HepG2 (cell line): Measurements from ENCODE around the gene HACD1. TPM values are rescaled to one million over a fixed set of nuclear protein-coding genes. Genes with fewer than 3 reads are reported as not detected.

Experiments
- GZF1 ChIP-seq: sonication (generic); formaldehyde crosslinking; IDR thresholded peaks from 2 replicates; pipeline ENCODE4 v1.5.1; 2020; ENCODE audit warnings: mild to moderate bottlenecking, missing genetic modification reagents
- HDAC2 ChIP-seq: sonication (generic); formaldehyde crosslinking; IDR thresholded peaks from 2 replicates; pipeline ENCODE4 v1.4.0; 2020; ENCODE audit warnings: missing genetic modification reagents
- HMG20A ChIP-seq: IDR thresholded peaks from 2 replicates; pipeline ENCODE4 v1.6.1; 2016; ENCODE audit warnings: borderline replicate concordance
- IKZF4 ChIP-seq: sonication (generic); formaldehyde crosslinking; IDR thresholded peaks from 2 replicates; pipeline ENCODE4 v1.5.1; 2020; ENCODE audit warnings: borderline replicate concordance, mild to moderate bottlenecking, low read depth, missing genetic modification reagents; ENCODE audit errors: not compliant biosample characterization
- MAFK ChIP-seq, 2 experiments: IDR thresholded peaks in 1 of 2; conservative IDR thresholded peaks in 1 of 2; 2 replicates each; pipeline ENCODE4 v1.6.1; 2011; ENCODE audit warnings: improper control_type of control experiment in 2 of 2, low read length in 2 of 2
- MIER2 ChIP-seq: IDR thresholded peaks from 2 replicates; pipeline ENCODE4 v1.6.1; 2016; ENCODE audit warnings: missing biosample characterization, missing genetic modification reagents
- NR3C1 ChIP-seq: sonication (generic); formaldehyde crosslinking; IDR thresholded peaks from 2 replicates; pipeline ENCODE4 v1.4.0; 2020; ENCODE audit warnings: missing genetic modification reagents
- PRPF4 ChIP-seq: fragments of 200-400 bp; formaldehyde crosslinking; IDR thresholded peaks from 2 replicates; pipeline ENCODE4 v1.6.1; 2016; ENCODE audit warnings: low read length, low read depth; ENCODE audit not compliant: poor library complexity, severe bottlenecking
- SOX5 ChIP-seq: IDR thresholded peaks from 2 replicates; pipeline ENCODE4 v1.6.1; 2016; ENCODE audit warnings: borderline replicate concordance
- SRSF9 ChIP-seq: fragments of 200-400 bp; formaldehyde crosslinking; IDR thresholded peaks from 2 replicates; pipeline ENCODE4 v1.6.1; 2018; ENCODE audit warnings: borderline replicate concordance, mild to moderate bottlenecking, low read depth, low read length; ENCODE audit not compliant: insufficient read depth, poor library complexity, severe bottlenecking
- THAP11 ChIP-seq: IDR thresholded peaks from 2 replicates; pipeline ENCODE4 v1.6.1; 2016; ENCODE audit warnings: missing biosample characterization, missing genetic modification reagents
- U2AF2 ChIP-seq: fragments of 200-400 bp; formaldehyde crosslinking; IDR thresholded peaks from 2 replicates; pipeline ENCODE4 v1.6.1; 2017; ENCODE audit warnings: low read depth, mild to moderate bottlenecking, low read length
- ZBTB8A ChIP-seq: sonication (generic); formaldehyde crosslinking; IDR thresholded peaks from 2 replicates; pipeline ENCODE4 v1.4.0; 2020; ENCODE audit warnings: mild to moderate bottlenecking, low read depth, missing genetic modification reagents, borderline replicate concordance
- ZNF253 ChIP-seq: sonication (generic); formaldehyde crosslinking; IDR thresholded peaks from 2 replicates; pipeline ENCODE4 v1.8.0; 2022; ENCODE audit warnings: mild to moderate bottlenecking, missing genetic modification reagents, borderline replicate concordance
- ZNF256 ChIP-seq: sonication (generic); formaldehyde crosslinking; conservative IDR thresholded peaks from 2 replicates; pipeline ENCODE4 v1.4.0; 2020; ENCODE audit warnings: missing genetic modification reagents
- ZNF292 ChIP-seq: sonication (generic); formaldehyde crosslinking; IDR thresholded peaks from 2 replicates; pipeline ENCODE4 v1.8.1; 2022; ENCODE audit warnings: mild to moderate bottlenecking, low read depth, missing genetic modification reagents, borderline replicate concordance
- ZNF75D ChIP-seq: sonication (generic); formaldehyde crosslinking; IDR thresholded peaks from 2 replicates; pipeline ENCODE4 v1.8.1; 2023; ENCODE audit warnings: missing genetic modification reagents, mild to moderate bottlenecking, borderline replicate concordance
- polyA plus RNA-seq, 8 experiments: library from polyadenylated mRNA; depleted of rRNA in 3 of 8; stranded (reverse) in 7 of 8; unstranded in 1 of 8; fragments of >200 nt; fragmentation: Illumina TruSeq in 4 of 8; extraction: Trizol in 4 of 8; gene quantifications; 2 replicates each; pipeline versions ENCODE4 v1.2.1 to v1.2.3, GENCODE V29; 2011 to 2016; ENCODE audit warnings: low read depth in 4 of 8, missing spikeins in 1 of 8, mixed read lengths in 1 of 8; ENCODE audit not compliant: insufficient read depth in 1 of 8
- total RNA-seq, 5 experiments: library from RNA; depleted of rRNA; stranded (reverse); fragments of >200 nt; fragmentation: Illumina TruSeq; extraction: Trizol; gene quantifications; 2 replicates each; pipeline ENCODE4 v1.2.3, GENCODE V29; 2016; ENCODE audit warnings: low read depth in 1 of 5
- TF ChIP-seq, protein P1 (sequence below), 2 experiments: sonication (generic) in 1 of 2; formaldehyde crosslinking in 1 of 2; IDR thresholded peaks; 2 replicates each; pipeline versions ENCODE4 v1.4.0 to v1.6.1; 2016 to 2020; ENCODE audit warnings: borderline replicate concordance in 1 of 2, low read depth in 1 of 2, mild to moderate bottlenecking in 1 of 2, missing genetic modification reagents in 1 of 2
- TF ChIP-seq, protein P2 (sequence below): sonication (generic); formaldehyde crosslinking; IDR thresholded peaks from 2 replicates; pipeline ENCODE4 v1.4.0; 2020; ENCODE audit warnings: missing genetic modification reagents
- TF ChIP-seq, protein P3 (sequence below): sonication (generic); formaldehyde crosslinking; IDR thresholded peaks from 2 replicates; pipeline ENCODE4 v1.5.0; 2020; ENCODE audit warnings: missing genetic modification reagents
- TF ChIP-seq, protein P4 (sequence below): sonication (generic); formaldehyde crosslinking; IDR thresholded peaks from 2 replicates; pipeline ENCODE4 v1.5.0; 2020; ENCODE audit warnings: missing genetic modification reagents, mild to moderate bottlenecking, borderline replicate concordance
- TF ChIP-seq, protein P5 (sequence below): sonication (generic); formaldehyde crosslinking; IDR thresholded peaks from 2 replicates; pipeline ENCODE4 v1.8.1; 2023; ENCODE audit warnings: mild to moderate bottlenecking, missing genetic modification reagents, borderline replicate concordance

HACD1 gene
- total and polyA plus RNA-seq, 2 of the 13 experiments (the other 11 are each of a cell fraction or from before 2014, with no cell fraction given): 43.4 to 47.6 TPM

DNA sequence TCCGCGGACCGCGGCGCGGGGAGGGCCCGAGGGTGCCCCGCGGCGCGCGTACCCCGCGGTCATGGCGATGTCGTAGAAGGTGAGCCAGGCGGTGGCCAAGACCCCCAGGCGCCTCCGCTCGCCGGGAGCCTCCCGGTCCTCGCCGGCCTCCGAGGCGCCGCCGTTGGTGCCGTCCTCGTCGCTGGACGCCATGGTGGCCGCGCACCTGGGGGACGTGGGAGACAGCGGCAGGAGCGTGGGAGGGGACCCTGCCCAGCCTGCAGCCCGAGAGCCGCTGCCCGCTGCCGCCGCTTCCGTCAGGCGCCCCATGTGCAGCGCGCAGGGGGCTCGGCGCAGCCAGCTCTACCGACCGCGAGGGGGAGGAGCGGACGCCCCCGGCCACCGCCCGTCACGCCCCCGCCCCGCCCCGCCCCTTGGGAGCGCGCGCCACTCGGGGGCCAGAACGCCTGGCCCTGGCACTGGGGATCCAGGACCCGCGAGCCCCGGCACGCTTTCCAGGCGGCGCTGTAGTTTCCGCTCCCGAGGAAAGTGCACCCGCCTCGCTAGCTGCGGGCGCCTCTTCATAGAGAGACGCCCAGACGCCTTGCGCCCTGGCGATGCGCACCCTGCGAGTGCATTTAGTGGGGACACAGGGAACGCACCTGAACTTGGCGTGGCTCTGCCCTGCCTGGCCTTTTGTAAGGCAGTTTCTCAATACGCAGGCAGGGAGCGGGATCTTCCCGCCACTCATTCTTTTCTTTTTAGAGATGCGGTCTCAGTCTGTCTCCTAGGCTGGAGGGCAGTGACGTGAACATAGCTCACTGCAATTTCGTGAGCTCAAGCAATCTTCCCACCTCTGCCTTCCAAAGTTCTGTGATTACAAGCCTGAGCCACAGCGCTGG is at the start of gene HACD1 (continued):
- TF ChIP-seq IKZF4: no peak
- 0 out of 2 replicates have a peak, but pooled peaks have one; percentile 20 for TF ChIP-seq THAP11 (CRISPR knock-in tag)
- TF ChIP-seq, protein P1, sequence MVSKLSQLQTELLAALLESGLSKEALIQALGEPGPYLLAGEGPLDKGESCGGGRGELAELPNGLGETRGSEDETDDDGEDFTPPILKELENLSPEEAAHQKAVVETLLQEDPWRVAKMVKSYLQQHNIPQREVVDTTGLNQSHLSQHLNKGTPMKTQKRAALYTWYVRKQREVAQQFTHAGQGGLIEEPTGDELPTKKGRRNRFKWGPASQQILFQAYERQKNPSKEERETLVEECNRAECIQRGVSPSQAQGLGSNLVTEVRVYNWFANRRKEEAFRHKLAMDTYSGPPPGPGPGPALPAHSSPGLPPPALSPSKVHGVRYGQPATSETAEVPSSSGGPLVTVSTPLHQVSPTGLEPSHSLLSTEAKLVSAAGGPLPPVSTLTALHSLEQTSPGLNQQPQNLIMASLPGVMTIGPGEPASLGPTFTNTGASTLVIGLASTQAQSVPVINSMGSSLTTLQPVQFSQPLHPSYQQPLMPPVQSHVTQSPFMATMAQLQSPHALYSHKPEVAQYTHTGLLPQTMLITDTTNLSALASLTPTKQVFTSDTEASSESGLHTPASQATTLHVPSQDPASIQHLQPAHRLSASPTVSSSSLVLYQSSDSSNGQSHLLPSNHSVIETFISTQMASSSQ (IDR thresholded peaks at IDR 0.05; ENCODE audit: low read depth): no peak
- TF ChIP-seq, protein P1 (CRISPR knock-in tag; IDR thresholded peaks at IDR 0.05; ENCODE audit: borderline replicate concordance): no peak; the same call in 1 of the 2 replicates
- peak; percentile 72 for TF ChIP-seq HDAC2
- no peak for TF ChIP-seq NR3C1
- no peak for TF ChIP-seq SRSF9
- no peak for TF ChIP-seq MIER2 (CRISPR knock-in tag)
- TF ChIP-seq ZNF253 (CRISPR knock-in tag): no peak
- TF ChIP-seq, protein P2, sequence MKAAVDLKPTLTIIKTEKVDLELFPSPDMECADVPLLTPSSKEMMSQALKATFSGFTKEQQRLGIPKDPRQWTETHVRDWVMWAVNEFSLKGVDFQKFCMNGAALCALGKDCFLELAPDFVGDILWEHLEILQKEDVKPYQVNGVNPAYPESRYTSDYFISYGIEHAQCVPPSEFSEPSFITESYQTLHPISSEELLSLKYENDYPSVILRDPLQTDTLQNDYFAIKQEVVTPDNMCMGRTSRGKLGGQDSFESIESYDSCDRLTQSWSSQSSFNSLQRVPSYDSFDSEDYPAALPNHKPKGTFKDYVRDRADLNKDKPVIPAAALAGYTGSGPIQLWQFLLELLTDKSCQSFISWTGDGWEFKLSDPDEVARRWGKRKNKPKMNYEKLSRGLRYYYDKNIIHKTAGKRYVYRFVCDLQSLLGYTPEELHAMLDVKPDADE (CRISPR knock-in tag): no peak
- TF ChIP-seq, protein P3, sequence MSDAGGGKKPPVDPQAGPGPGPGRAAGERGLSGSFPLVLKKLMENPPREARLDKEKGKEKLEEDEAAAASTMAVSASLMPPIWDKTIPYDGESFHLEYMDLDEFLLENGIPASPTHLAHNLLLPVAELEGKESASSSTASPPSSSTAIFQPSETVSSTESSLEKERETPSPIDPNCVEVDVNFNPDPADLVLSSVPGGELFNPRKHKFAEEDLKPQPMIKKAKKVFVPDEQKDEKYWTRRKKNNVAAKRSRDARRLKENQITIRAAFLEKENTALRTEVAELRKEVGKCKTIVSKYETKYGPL (CRISPR knock-in tag): no peak
- no peak for TF ChIP-seq ZNF75D (CRISPR knock-in tag)
- no peak; the same call in 1 of the 2 replicates for TF ChIP-seq SOX5 (CRISPR knock-in tag)
- TF ChIP-seq HMG20A (CRISPR knock-in tag): no peak; the same call in 1 of the 2 replicates
- no peak for TF ChIP-seq U2AF2
- no peak for TF ChIP-seq ZNF256
- no peak for TF ChIP-seq ZBTB8A (CRISPR knock-in tag)
- no peak for TF ChIP-seq PRPF4
- no peak for TF ChIP-seq MAFK (conservative IDR thresholded peaks at IDR 0.05 in 1 of 2, IDR thresholded peaks at IDR 0.05 in 1 of 2; ENCODE audit: low read length in 2 of 2)
- peak; percentile 63; the same call in 1 of the 2 replicates for TF ChIP-seq ZNF292 (CRISPR knock-in tag)
- TF ChIP-seq GZF1 (CRISPR knock-in tag): no peak
- TF ChIP-seq, protein P4, sequence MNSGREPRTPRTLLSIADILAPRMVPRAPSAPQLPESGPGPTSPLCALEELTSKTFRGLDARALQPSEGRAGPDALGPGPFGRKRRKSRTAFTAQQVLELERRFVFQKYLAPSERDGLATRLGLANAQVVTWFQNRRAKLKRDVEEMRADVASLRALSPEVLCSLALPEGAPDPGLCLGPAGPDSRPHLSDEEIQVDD (CRISPR knock-in tag): no peak
- TF ChIP-seq, protein P5, sequence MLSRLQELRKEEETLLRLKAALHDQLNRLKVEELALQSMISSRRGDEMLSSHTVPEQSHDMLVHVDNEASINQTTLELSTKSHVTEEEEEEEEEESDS: no peak
